ENCODE data around the gene LENG1. TPM values are rescaled to one million over a fixed set of nuclear protein-coding genes. Genes with fewer than 3 reads are reported as not detected.

LENG1 gene
- total and polyA plus RNA-seq, 9 of the 15 experiments (the other 6 are each of a cell fraction or from before 2014, with no cell fraction given), result 0.30 to 10.5 (median 4.7) TPM

GRCh38 chr19:54206030-54206830 is 46.7 kb upstream of the LENG1 start (continued):
- TF ChIP-seq MEF2A (IDR thresholded peaks at IDR 0.05; ENCODE audit: control insufficient read depth, low read depth, low read length), result no peak
- TF ChIP-seq CSDE1 (IDR thresholded peaks at IDR 0.05), result no peak
- no peak for TF ChIP-seq MLLT1 (IDR thresholded peaks at IDR 0.05)
- TF ChIP-seq ZNF512 (tag; IDR thresholded peaks at IDR 0.05), result no peak
- TF ChIP-seq YY1 (IDR thresholded peaks at IDR 0.05; ENCODE audit: borderline replicate concordance in 1 of 3, control insufficient read depth in 1 of 3, extremely low read depth in 1 of 3, insufficient read depth in 3 of 3, insufficient read length in 1 of 3, insufficient replicate concordance in 2 of 3, low read depth in 1 of 3, low read length in 2 of 3), result no peak
- no peak for TF ChIP-seq HMGN3 (IDR thresholded peaks at IDR 0.05; ENCODE audit: borderline replicate concordance, extremely low read depth, insufficient read length, low read depth, low read length)
- TF ChIP-seq ZFP36 (IDR thresholded peaks at IDR 0.05; ENCODE audit: low read depth, low read length, partially characterized antibody), result no peak
- TF ChIP-seq SRSF1 (IDR thresholded peaks at IDR 0.05; ENCODE audit: low read depth, low read length), result no peak
- 0 out of 2 replicates have a peak, but pooled peaks have one; percentile 17 for TF ChIP-seq XRCC5 (IDR thresholded peaks at IDR 0.05; ENCODE audit: low read depth, low read length)
- TF ChIP-seq STAT5B (CRISPR knock-in tag; IDR thresholded peaks at IDR 0.05), result no peak
- TF ChIP-seq SIN3B (IDR thresholded peaks at IDR 0.05; ENCODE audit: low read depth), result no peak
- 0 out of 2 replicates have a peak, but pooled peaks have one; percentile 62 for TF ChIP-seq E2F1 (CRISPR knock-in tag; IDR thresholded peaks at IDR 0.05)
- no peak for TF ChIP-seq ERF (CRISPR knock-in tag; IDR thresholded peaks at IDR 0.05)
- no peak for TF ChIP-seq NR2C2 (CRISPR knock-in tag; IDR thresholded peaks at IDR 0.05)
- peak; percentile 19; the same call in 1 of the 2 replicates for TF ChIP-seq NR2C2 (tag; IDR thresholded peaks at IDR 0.05)
- no peak for TF ChIP-seq HDAC1 (IDR thresholded peaks at IDR 0.05)
- no peak for TF ChIP-seq MEF2D (tag; conservative IDR thresholded peaks at IDR 0.05; ENCODE audit: low read depth)
- TF ChIP-seq ZNF146 (CRISPR knock-in tag; IDR thresholded peaks at IDR 0.05; ENCODE audit: unreplicated experiment), result no peak
- TF ChIP-seq CXXC5 (CRISPR knock-in tag; IDR thresholded peaks at IDR 0.05), result 0 out of 2 replicates have a peak, but pooled peaks have one; percentile 7
- TF ChIP-seq POLR2G (IDR thresholded peaks at IDR 0.05; ENCODE audit: low read depth, low read length), result 0 out of 2 replicates have a peak, but pooled peaks have one; percentile 42
- no peak for TF ChIP-seq KDM4B (IDR thresholded peaks at IDR 0.05; ENCODE audit: borderline replicate concordance in 2 of 2, low read depth in 1 of 2)
- TF ChIP-seq SRSF9 (IDR thresholded peaks at IDR 0.05; ENCODE audit: borderline replicate concordance, low read depth, low read length), result no peak
- TF ChIP-seq ZNF23 (CRISPR knock-in tag; IDR thresholded peaks at IDR 0.05), result no peak
- TF ChIP-seq MTA2 (IDR thresholded peaks at IDR 0.05; ENCODE audit: low read depth), result no peak

All from K562 (cell line).